ENCODE results near the gene HRK. TPM values are rescaled to one million over a fixed set of nuclear protein-coding genes. Genes with fewer than 3 reads are reported as not detected.
"Not testable (repeated sequence)": the region's sequence is repeated elsewhere in the genome, so short reads cannot be mapped to it uniquely, and the experiment has no call there.

The HRK gene
- total and polyA plus RNA-seq, 9 donors = 0.13 to 0.64 (median 0.29) TPM

DNA sequence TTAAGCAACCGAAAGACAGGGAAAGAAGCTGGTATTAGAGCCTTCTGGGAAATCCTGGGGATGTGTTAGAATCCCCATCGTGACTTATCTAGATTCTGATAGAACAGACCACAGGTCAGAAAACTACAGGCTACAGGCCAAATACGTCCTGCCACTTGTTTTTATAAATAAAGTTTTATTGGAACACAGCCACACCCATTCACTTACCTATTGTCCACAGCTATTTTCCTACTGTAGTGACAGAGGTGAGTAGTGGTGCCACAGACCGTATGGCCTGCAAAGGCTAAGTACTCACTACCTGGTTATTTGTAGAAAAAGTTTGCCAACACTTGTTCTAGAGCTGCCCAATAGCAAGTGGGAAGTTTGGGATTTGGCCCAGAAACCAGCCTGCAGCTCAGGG lies 53.8 kb downstream of the HRK start:
- H3K27me3 ChIP-seq (ENCODE audit: control insufficient read depth, insufficient read depth, low read length) = no peaks in the 10 kb centered on the region
- H3K4me3 ChIP-seq (ENCODE audit: low read length) = no peak overlapping the region
- DNase-seq = no peak
- no peaks in the 10 kb centered on the region for H3K36me3 ChIP-seq (ENCODE audit: control insufficient read depth, insufficient read depth, low read length)
- H3K9me3 ChIP-seq (replicated peaks; ENCODE audit: control insufficient read depth, low read depth, low read length) = peaks cover 2% of the 10 kb centered on the region
- H3K4me1 ChIP-seq (ENCODE audit: control insufficient read depth, insufficient read depth, low read length) = no peaks in the 10 kb centered on the region
- 83% methylated on average over 1 of the region's 4 CpGs for WGBS (ENCODE audit: insufficient coverage)
- H3K27ac ChIP-seq (ENCODE audit: low read length) = no peak overlapping the region

- Histone ChIP-seq H3K27me3 (ENCODE audit: control insufficient read depth, insufficient read depth, low read length) (no peaks in the 10 kb centered on the region), H3K4me1 (ENCODE audit: control insufficient read depth, insufficient read depth, low read length) (peaks cover 11% of the 10 kb centered on the region), H3K9me3 (replicated peaks; ENCODE audit: control insufficient read depth, low read depth, low read length) (peaks cover 2% of the 10 kb centered on the region), H3K36me3 (ENCODE audit: control insufficient read depth, insufficient read depth, low read length) (no peaks in the 10 kb centered on the region), H3K4me3 (ENCODE audit: low read length) (no peak overlapping the region), H3K27ac (ENCODE audit: low read length) (no peak overlapping the region)
- no peak for DNase-seq
- WGBS (ENCODE audit: insufficient coverage) = 51% methylated on average over 6 of the region's 8 CpGs
Observed at GRCh38 chr12:116821291-116821690, 60.0 kb downstream of the HRK start.

DNA sequence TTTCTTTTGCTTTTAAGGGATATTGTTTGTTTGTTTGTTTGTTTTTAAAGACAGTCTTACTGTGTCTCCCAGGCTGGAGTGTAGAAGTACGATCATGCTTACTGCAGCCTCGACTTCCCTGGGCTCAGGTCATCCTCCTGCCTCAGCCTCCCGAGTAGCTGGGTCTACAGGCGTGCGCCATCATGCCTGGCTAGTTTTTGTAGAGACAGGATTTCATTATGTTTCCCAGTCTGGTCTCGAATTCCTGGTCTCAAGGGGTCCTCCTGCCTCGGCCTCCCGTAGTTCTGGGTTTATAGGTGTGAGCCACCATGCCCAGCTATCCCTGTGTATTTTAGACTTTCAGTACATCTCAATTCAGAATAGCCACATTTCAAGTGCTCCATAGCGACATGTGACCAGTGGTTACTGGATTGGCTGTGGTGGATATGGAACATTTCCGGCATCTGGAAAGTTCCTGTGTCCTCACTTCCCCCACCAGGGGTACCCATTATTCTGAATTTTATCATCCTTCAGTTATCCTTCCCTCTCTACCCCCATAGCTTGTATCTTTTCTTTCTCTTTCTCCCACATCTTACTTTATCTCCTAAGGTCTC lies 61.1 kb downstream of the HRK start:
- H3K4me3 ChIP-seq (ENCODE audit: low read length) = no peak overlapping the region

DNA sequence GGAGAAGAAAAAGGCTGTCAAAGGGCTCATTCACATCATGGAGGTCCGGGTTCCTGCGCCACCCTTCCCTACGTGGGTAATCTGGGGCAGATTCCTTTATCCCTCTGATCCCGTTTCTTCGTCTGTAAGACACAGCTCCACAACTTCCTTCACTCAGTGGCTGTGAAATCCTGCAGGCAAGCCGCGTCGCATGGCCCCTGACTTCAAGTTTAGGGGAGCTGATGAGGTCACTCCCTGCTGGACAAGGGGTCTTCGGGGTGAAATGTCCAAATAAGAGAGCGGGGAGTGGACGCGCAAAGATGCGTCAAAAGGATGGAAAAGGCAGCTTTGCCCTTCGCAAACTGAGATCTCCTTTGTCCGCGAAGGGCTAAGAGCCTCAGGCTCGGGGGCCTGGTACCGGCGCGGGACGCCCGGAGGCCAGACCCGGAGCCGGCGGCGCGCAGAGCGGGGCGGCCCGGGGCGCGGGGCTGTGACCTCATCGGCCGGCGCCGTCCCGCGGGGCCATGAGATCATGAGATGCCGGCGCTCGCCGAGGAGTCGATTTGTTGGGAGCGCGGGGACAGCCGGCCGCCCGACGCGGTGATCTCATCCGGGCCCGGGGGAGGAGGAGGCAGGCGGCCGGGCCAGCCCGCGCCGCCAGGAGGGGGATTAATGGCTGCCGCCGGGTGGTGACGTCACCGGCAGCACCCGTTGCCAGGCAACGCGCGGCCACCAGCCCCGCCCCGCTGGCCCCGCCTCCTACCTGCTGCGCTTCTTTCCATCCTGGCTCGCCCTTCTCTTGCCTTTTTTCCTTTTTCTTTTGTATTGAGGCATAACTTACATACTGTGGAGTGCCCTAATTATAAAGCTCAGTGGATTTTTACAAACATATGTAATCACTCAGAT lies 62.1 kb downstream of the HRK start:
- DNase-seq = peak; percentile 95
- peaks cover 11% of the 10 kb centered on the region for H3K4me1 ChIP-seq (ENCODE audit: control insufficient read depth, insufficient read depth, low read length)
- H3K36me3 ChIP-seq (ENCODE audit: control insufficient read depth, insufficient read depth, low read length) = no peaks in the 10 kb centered on the region
- no peaks in the 10 kb centered on the region for H3K27me3 ChIP-seq (ENCODE audit: control insufficient read depth, insufficient read depth, low read length)
- peak overlapping the region; percentile 98 for H3K27ac ChIP-seq (ENCODE audit: low read length)
- under 1% methylated on average over 48 of the region's 70 CpGs for WGBS (ENCODE audit: insufficient coverage)
- H3K9me3 ChIP-seq (replicated peaks; ENCODE audit: control insufficient read depth, low read depth, low read length) = no peaks in the 10 kb centered on the region
- H3K4me3 ChIP-seq (ENCODE audit: low read length) = peak overlapping the region; percentile 75

More for the DNA sequence above, 61.1 kb downstream of the HRK start:
- 97% methylated on average over 5 of the region's 10 CpGs for WGBS (ENCODE audit: insufficient coverage)
- no peaks in the 10 kb centered on the region for H3K27me3 ChIP-seq (ENCODE audit: control insufficient read depth, insufficient read depth, low read length)
- H3K4me1 ChIP-seq (ENCODE audit: control insufficient read depth, insufficient read depth, low read length) = peaks cover 11% of the 10 kb centered on the region
- H3K36me3 ChIP-seq (ENCODE audit: control insufficient read depth, insufficient read depth, low read length) = no peaks in the 10 kb centered on the region
- DNase-seq = peak; percentile 26
- H3K27ac ChIP-seq (ENCODE audit: low read length) = no peak overlapping the region
- peaks cover 2% of the 10 kb centered on the region for H3K9me3 ChIP-seq (replicated peaks; ENCODE audit: control insufficient read depth, low read depth, low read length)

- Histone ChIP-seq H3K9me3 (replicated peaks; ENCODE audit: control insufficient read depth, low read depth, low read length) (no peaks in the 10 kb centered on the region), H3K27me3 (ENCODE audit: control insufficient read depth, insufficient read depth, low read length) (no peaks in the 10 kb centered on the region), H3K36me3 (ENCODE audit: control insufficient read depth, insufficient read depth, low read length) (no peaks in the 10 kb centered on the region), H3K4me3 (ENCODE audit: low read length) (peak overlapping the region; percentile 75), H3K27ac (ENCODE audit: low read length) (peak overlapping the region; percentile 98), H3K4me1 (ENCODE audit: control insufficient read depth, insufficient read depth, low read length) (peaks cover 11% of the 10 kb centered on the region)
- WGBS (ENCODE audit: insufficient coverage) = 40% methylated on average over 9 of the region's 11 CpGs
- DNase-seq = peak; percentile 70
Observed at GRCh38 chr12:116818341-116818856, 62.8 kb downstream of the HRK start.

GRCh38 chr12:116814766-116815165 lies 66.5 kb downstream of the HRK start:
- not testable (repeated sequence) for DNase-seq; H3K27ac ChIP-seq (ENCODE audit: low read length); H3K36me3 ChIP-seq (ENCODE audit: control insufficient read depth, insufficient read depth, low read length); H3K4me3 ChIP-seq (ENCODE audit: low read length); H3K9me3 ChIP-seq (replicated peaks; ENCODE audit: control insufficient read depth, low read depth, low read length); H3K27me3 ChIP-seq (ENCODE audit: control insufficient read depth, insufficient read depth, low read length)
- 85% methylated on average over 5 of the region's 10 CpGs for WGBS (ENCODE audit: insufficient coverage)
- peaks cover 11% of the 10 kb centered on the region for H3K4me1 ChIP-seq (ENCODE audit: control insufficient read depth, insufficient read depth, low read length)

- Histone ChIP-seq H3K4me3 (ENCODE audit: low read length) (no peak overlapping the region), H3K27ac (ENCODE audit: low read length) (no peak overlapping the region), H3K36me3 (ENCODE audit: control insufficient read depth, insufficient read depth, low read length) (no peaks in the 10 kb centered on the region), H3K4me1 (ENCODE audit: control insufficient read depth, insufficient read depth, low read length) (peaks cover 5% of the 10 kb centered on the region), H3K27me3 (ENCODE audit: control insufficient read depth, insufficient read depth, low read length) (no peaks in the 10 kb centered on the region), H3K9me3 (replicated peaks; ENCODE audit: control insufficient read depth, low read depth, low read length) (no peaks in the 10 kb centered on the region)
- no peak for DNase-seq
- WGBS (ENCODE audit: insufficient coverage) = 85% methylated on average over 3 of the region's 7 CpGs
Observed at GRCh38 chr12:116813271-116814041, 67.8 kb downstream of the HRK start.

DNA sequence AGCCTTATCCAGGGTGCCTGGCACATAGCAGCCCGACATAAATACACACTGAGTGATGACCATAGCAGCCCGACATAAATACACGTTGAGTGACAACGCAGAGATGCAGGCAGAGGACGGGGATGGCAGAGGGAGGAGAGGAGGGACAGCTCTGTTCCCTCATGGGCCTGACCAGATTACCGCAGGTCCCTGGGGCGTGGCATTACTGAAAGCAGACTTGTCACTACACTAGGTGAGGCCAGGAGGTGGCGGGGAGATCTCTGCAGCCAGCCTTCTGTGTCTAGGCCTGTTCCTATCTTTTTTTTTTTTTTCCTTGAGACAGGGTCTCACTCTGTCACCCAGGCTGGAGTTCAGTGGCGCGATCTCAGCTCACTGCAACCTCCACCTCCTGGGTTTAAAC lies 69.0 kb downstream of the HRK start:
- H3K36me3 ChIP-seq (ENCODE audit: control insufficient read depth, insufficient read depth, low read length) = no peaks in the 10 kb centered on the region
- H3K4me1 ChIP-seq (ENCODE audit: control insufficient read depth, insufficient read depth, low read length) = no peaks in the 10 kb centered on the region
- H3K9me3 ChIP-seq (replicated peaks; ENCODE audit: control insufficient read depth, low read depth, low read length) = no peaks in the 10 kb centered on the region
- no peak overlapping the region for H3K27ac ChIP-seq (ENCODE audit: low read length)
- 97% methylated on average over 8 of the region's 10 CpGs for WGBS (ENCODE audit: insufficient coverage)
- H3K4me3 ChIP-seq (ENCODE audit: low read length) = no peak overlapping the region
- no peak for DNase-seq
- no peaks in the 10 kb centered on the region for H3K27me3 ChIP-seq (ENCODE audit: control insufficient read depth, insufficient read depth, low read length)

GRCh38 chr12:116808113-116809105 lies 72.8 kb downstream of the HRK start:
- Histone ChIP-seq H3K27me3 (ENCODE audit: control insufficient read depth, insufficient read depth, low read length) (no peaks in the 10 kb centered on the region), H3K4me1 (ENCODE audit: control insufficient read depth, insufficient read depth, low read length) (no peaks in the 10 kb centered on the region), H3K4me3 (ENCODE audit: low read length) (no peak overlapping the region), H3K36me3 (ENCODE audit: control insufficient read depth, insufficient read depth, low read length) (no peaks in the 10 kb centered on the region), H3K27ac (ENCODE audit: low read length) (no peak overlapping the region), H3K9me3 (replicated peaks; ENCODE audit: control insufficient read depth, low read depth, low read length) (no peaks in the 10 kb centered on the region)
- WGBS (ENCODE audit: insufficient coverage) = 66% methylated on average over 10 of the region's 18 CpGs
- DNase-seq = no peak
